Breast epithelium (tissue), 3 donors: Measurements from ENCODE around the gene RTBDN.
A peak's percentile ranks its signal among the peaks of the same experiment; 100 is the strongest.

Experiments
- POLR2A ChIP-seq: fragments of 450-650 bp; IDR thresholded peaks from one replicate; pipeline ENCODE4 v1.6.1; 2016; ENCODE audit warnings: antibody characterized with exemption, mild to moderate bottlenecking, moderate library complexity
- TF ChIP-seq, protein P1 (sequence below), 3 donors: fragments of 450-650 bp; IDR thresholded peaks; one replicate each; pipeline ENCODE4 v1.5.1; 2016 to 2017; ENCODE audit warnings: antibody characterized with exemption in 3 of 3, mild to moderate bottlenecking in 3 of 3, moderate library complexity in 3 of 3

DNA sequence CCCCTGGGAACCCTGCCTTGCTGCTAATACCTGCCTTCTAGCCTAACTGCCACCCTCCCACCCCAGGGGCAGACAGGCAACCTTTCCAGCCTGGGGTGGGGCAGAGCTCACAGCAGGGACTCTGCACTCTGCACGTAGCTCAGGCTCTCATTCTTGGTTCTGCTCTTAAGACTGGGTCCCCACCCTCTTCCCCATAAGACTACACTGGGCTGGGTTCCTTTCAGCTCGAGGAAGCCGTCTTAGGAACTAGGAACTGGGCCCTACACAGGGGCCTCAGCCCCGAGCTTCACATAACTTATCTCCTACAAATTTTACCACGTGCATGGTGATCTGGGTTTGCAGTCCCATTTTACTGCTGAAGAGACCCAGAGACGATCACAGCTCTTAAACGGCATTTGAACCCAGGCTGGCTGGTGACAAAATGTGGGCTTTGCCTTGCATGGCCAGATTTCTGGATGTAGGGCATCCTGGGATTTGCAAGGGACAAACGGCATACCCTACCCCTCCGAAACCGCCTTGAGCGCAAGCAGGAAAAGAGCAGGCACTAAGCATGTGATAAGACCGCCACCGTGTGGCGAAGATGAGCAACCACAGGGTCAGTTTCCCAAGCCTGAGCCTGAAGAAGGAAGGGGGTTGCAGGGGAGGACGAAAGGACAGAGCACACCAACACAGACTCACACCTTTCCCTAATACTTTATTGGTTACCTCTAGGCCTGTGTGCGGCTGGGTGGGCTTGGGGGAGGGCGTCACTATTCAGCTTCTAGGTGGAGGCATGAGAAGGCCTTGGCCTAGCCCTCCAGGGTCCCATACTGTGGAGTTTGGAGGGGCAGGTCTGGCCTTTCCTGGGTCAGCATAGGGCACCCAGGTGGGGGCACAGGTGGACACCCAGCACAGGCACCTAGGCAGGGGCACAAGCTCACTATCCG lies 38.0 kb downstream of the RTBDN start:
- TF ChIP-seq, protein P1, sequence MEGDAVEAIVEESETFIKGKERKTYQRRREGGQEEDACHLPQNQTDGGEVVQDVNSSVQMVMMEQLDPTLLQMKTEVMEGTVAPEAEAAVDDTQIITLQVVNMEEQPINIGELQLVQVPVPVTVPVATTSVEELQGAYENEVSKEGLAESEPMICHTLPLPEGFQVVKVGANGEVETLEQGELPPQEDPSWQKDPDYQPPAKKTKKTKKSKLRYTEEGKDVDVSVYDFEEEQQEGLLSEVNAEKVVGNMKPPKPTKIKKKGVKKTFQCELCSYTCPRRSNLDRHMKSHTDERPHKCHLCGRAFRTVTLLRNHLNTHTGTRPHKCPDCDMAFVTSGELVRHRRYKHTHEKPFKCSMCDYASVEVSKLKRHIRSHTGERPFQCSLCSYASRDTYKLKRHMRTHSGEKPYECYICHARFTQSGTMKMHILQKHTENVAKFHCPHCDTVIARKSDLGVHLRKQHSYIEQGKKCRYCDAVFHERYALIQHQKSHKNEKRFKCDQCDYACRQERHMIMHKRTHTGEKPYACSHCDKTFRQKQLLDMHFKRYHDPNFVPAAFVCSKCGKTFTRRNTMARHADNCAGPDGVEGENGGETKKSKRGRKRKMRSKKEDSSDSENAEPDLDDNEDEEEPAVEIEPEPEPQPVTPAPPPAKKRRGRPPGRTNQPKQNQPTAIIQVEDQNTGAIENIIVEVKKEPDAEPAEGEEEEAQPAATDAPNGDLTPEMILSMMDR (IDR thresholded peaks at IDR 0.05): peak; percentile 97 to 99 (median 99)
- peak; percentile 26 for TF ChIP-seq POLR2A
